Motor neuron (in vitro differentiated cells): ENCODE results near the gene ARHGEF4. TPM values are rescaled to one million over a fixed set of nuclear protein-coding genes. Genes with fewer than 3 reads are reported as not detected.
A peak's percentile ranks its signal among the peaks of the same experiment; 100 is the strongest.

Experiments
- ATAC-seq, 8 experiments: fragments of 200-7000 bp; cut with Tn5 transposase; replicated peaks in 6 of 8; 2 replicates each; pipeline ENCODE4 v1.8.0; 2021; ENCODE audit warnings: mild to moderate bottlenecking in 8 of 8, moderate library complexity in 8 of 8
- H3K27ac ChIP-seq, 2 donors: fragments of 250-450 bp; sonication (Bioruptor Pico); 2 replicates each; pipeline ENCODE4 v1.9.0; 2021; ENCODE audit warnings: antibody characterized with exemption in 2 of 2, mild to moderate bottlenecking in 2 of 2, moderate library complexity in 1 of 2
- H3K4me1 ChIP-seq, 2 donors: fragments of 250-450 bp; sonication (Bioruptor Pico); replicated peaks in 1 of 2; 2 replicates each; pipeline ENCODE4 v1.6.1; 2021; ENCODE audit warnings: antibody characterized with exemption in 2 of 2, mild to moderate bottlenecking in 2 of 2, moderate library complexity in 1 of 2
- H3K4me3 ChIP-seq, 5 donors: fragments of 250-450 bp; sonication (Bioruptor Pico); 2 replicates each; pipeline ENCODE4 v1.9.0; 2021; ENCODE audit warnings: antibody characterized with exemption in 5 of 5, mild to moderate bottlenecking in 5 of 5, moderate library complexity in 4 of 5
- WGBS, 10 experiments: fragments of 450-650 bp; shearing (Covaris generic); methylation state at CpG; one replicate each; pipeline ENCODE4 v1.0.0; 2022; 5-methylcytosine and 5-hydroxymethylcytosine counted together
- in situ Hi-C, 9 experiments: fragments of 400-800 bp; cut with MboI; loops; one replicate each; pipeline ENCODE4 v1.15.0; 2021; ENCODE audit warnings: low sequenced_read_pairs in 9 of 9, low pct_unique_long_range_greater_than_20kb in 2 of 9; ENCODE audit not compliant: unreplicated experiment in 9 of 9
- total RNA-seq, 8 experiments: library from RNA; unstranded; fragments of 300-600 nt; gene quantifications; 2 replicates each; pipeline versions ENCODE4 v1.2.3 to v1.2.4, GENCODE V29; 2022

ARHGEF4 gene
- total RNA-seq, 8 experiments from 2014 or later, result 3.8 to 36.9 (median 15.2) TPM

GRCh38 chr2:130852521-130853115 is 15.9 kb downstream of the ARHGEF4 start:
- ATAC-seq, result peak in 4 of 8 experiments; percentile 21 to 32 (median 26)
- 80 to 100% (median 92%) methylated on average over 1 to 2 of the region's 18 CpGs; no CpG with 5 or more reads in 7 of the 10 experiments for WGBS, 10 experiments
- H3K27ac ChIP-seq, result no peak overlapping the region
- H3K4me1 ChIP-seq, result peaks cover 0 to 6% of the 10 kb centered on the region in 2 donors
- H3K4me3 ChIP-seq, result no peak overlapping the region
- in situ Hi-C loops, result no loop called here

- ATAC-seq, result no peak
- H3K27ac ChIP-seq, result no peak overlapping the region
- WGBS, 10 experiments, result 70 to 100% (median 82%) methylated on average over 1 to 2 of the region's 8 CpGs; no CpG with 5 or more reads in 6 of the 10 experiments
- in situ Hi-C loops, result no loop called here
- H3K4me3 ChIP-seq, result no peak overlapping the region
- peaks cover 0 to 3% of the 10 kb centered on the region in 2 donors for H3K4me1 ChIP-seq
Measured at GRCh38 chr2:130853391-130853790, 16.7 kb downstream of the ARHGEF4 start.

- H3K4me3 ChIP-seq, result no peak overlapping the region
- H3K27ac ChIP-seq, result no peak overlapping the region
- in situ Hi-C loops, result no loop called here
- ATAC-seq, result no peak
- WGBS, 10 experiments, result 0 to 60% (median 40%) methylated on average over 1 of the region's 5 CpGs; no CpG with 5 or more reads in 7 of the 10 experiments
- H3K4me1 ChIP-seq, result no peaks in the 10 kb centered on the region
Measured at GRCh38 chr2:130854301-130854700, 17.6 kb downstream of the ARHGEF4 start.

GRCh38 chr2:130864830-130865800 is 28.4 kb downstream of the ARHGEF4 start:
- WGBS, 10 experiments, result 24 to 85% (median 46%) methylated on average over 2 to 13 of the region's 17 CpGs; no CpG with 5 or more reads in 1 of the 10 experiments
- H3K4me1 ChIP-seq, result peaks cover 10 to 21% of the 10 kb centered on the region in 2 donors
- peak overlapping the region in 1 of 2 donors; percentile 55 for H3K27ac ChIP-seq
- peak; percentile 39 to 92 (median 76) for ATAC-seq
- H3K4me3 ChIP-seq, result no peak overlapping the region
- in situ Hi-C loops, result no loop called here

GRCh38 chr2:130869441-130870160 is 32.9 kb downstream of the ARHGEF4 start:
- Histone ChIP-seq H3K4me1 (peaks cover 25 to 43% of the 10 kb centered on the region in 2 donors), H3K27ac (no peak overlapping the region), H3K4me3 (no peak overlapping the region)
- in situ Hi-C loops, result loop anchor here in 1 of 9 experiments (10.0 kb wide), 1 partner anchor 65 kb away; no protein-coding TSS in a partner anchor
- ATAC-seq, result peak in 5 of 8 experiments; percentile 42 to 72 (median 65)
- 40 to 86% (median 78%) methylated on average over 2 to 9 of the region's 18 CpGs; no CpG with 5 or more reads in 3 of the 10 experiments for WGBS, 10 experiments

- 39% methylated on average over 3 of the region's 5 CpGs; no CpG with 5 or more reads in 9 of the 10 experiments for WGBS, 10 experiments
- in situ Hi-C loops, result loop anchor here in 1 of 9 experiments (10.0 kb wide), 1 partner anchor 65 kb away; no protein-coding TSS in a partner anchor
- no peak for ATAC-seq
- Histone ChIP-seq H3K27ac (no peak overlapping the region), H3K4me1 (peaks cover 21 to 39% of the 10 kb centered on the region in 2 donors), H3K4me3 (no peak overlapping the region)
Measured at GRCh38 chr2:130870161-130870485, 33.4 kb downstream of the ARHGEF4 start.

GRCh38 chr2:130870779-130871178 is 34.1 kb downstream of the ARHGEF4 start:
- in situ Hi-C loops, result loop anchor here in 1 of 9 experiments (10.0 kb wide), 1 partner anchor 66 kb away; no protein-coding TSS in a partner anchor
- H3K27ac ChIP-seq, result no peak overlapping the region
- WGBS, 10 experiments, result 17 to 97% (median 38%) methylated on average over 1 to 3 of the region's 7 CpGs; no CpG with 5 or more reads in 6 of the 10 experiments
- peaks cover 20 to 35% of the 10 kb centered on the region in 2 donors for H3K4me1 ChIP-seq
- no peak overlapping the region for H3K4me3 ChIP-seq
- no peak for ATAC-seq

- Histone ChIP-seq H3K27ac (peak overlapping the region; percentile 32 to 71), H3K4me3 (no peak overlapping the region), H3K4me1 (peaks cover 20 to 30% of the 10 kb centered on the region in 2 donors)
- ATAC-seq, result peak in 5 of 8 experiments; percentile 64 to 77 (median 73)
- 48 to 100% (median 62%) methylated on average over 1 to 13 of the region's 20 CpGs; no CpG with 5 or more reads in 3 of the 10 experiments for WGBS, 10 experiments
- in situ Hi-C loops, result loop anchor here in 1 of 9 experiments (10.0 kb wide), 1 partner anchor 67 kb away; no protein-coding TSS in a partner anchor
Measured at GRCh38 chr2:130871843-130872740, 35.4 kb downstream of the ARHGEF4 start.

- no peak for ATAC-seq
- in situ Hi-C loops, result loop anchor here in 1 of 9 experiments (10.0 kb wide), 1 partner anchor 68 kb away; no protein-coding TSS in a partner anchor
- Histone ChIP-seq H3K4me1 (peaks cover 20 to 30% of the 10 kb centered on the region in 2 donors), H3K27ac (peak overlapping the region; percentile 39 to 71), H3K4me3 (no peak overlapping the region)
- WGBS, 10 experiments, result 33 to 70% methylated on average over 1 to 2 of the region's 6 CpGs; no CpG with 5 or more reads in 8 of the 10 experiments
Measured at GRCh38 chr2:130872741-130873125, 36.0 kb downstream of the ARHGEF4 start.

GRCh38 chr2:130873700-130874346 is 37.1 kb downstream of the ARHGEF4 start:
- in situ Hi-C loops, result loop anchor here in 1 of 9 experiments (10.0 kb wide), 1 partner anchor 69 kb away; no protein-coding TSS in a partner anchor
- ATAC-seq, result peak; percentile 14 to 93 (median 44)
- H3K27ac ChIP-seq, result no peak overlapping the region
- peaks cover 20 to 30% of the 10 kb centered on the region in 2 donors for H3K4me1 ChIP-seq
- 0 to 100% (median 50%) methylated on average over 1 to 8 of the region's 9 CpGs; no CpG with 5 or more reads in 3 of the 10 experiments for WGBS, 10 experiments
- H3K4me3 ChIP-seq, result no peak overlapping the region

- Histone ChIP-seq H3K4me1 (peaks cover 20 to 28% of the 10 kb centered on the region in 2 donors), H3K27ac (no peak overlapping the region), H3K4me3 (no peak overlapping the region)
- no peak for ATAC-seq
- in situ Hi-C loops, result loop anchor here in 1 of 9 experiments (10.0 kb wide), 1 partner anchor 70 kb away; no protein-coding TSS in a partner anchor
- 0 to 100% (median 91%) methylated on average over 1 to 3 of the region's 3 CpGs; no CpG with 5 or more reads in 5 of the 10 experiments for WGBS, 10 experiments
Measured at GRCh38 chr2:130874512-130874911, 37.8 kb downstream of the ARHGEF4 start.
